Right atrium auricular region (tissue), 2 donors: ENCODE results near the gene DPYD. TPM values are rescaled to one million over a fixed set of nuclear protein-coding genes. Genes with fewer than 3 reads are reported as not detected.

Experiments used
- DNase-seq: peaks from one replicate; pipeline ENCODE4 v3.0.0-alpha.2; 2019; ENCODE audit warnings: low spot score
- H3K27ac ChIP-seq, 2 donors: fragments of 200-600 bp; sonication (generic); 1 replicate in 1 of 2; 2 replicates in 1 of 2; pipeline ENCODE4 v1.5.1; 2016 to 2019
- H3K27me3 ChIP-seq, 2 donors: fragments of 200-600 bp; sonication (generic); one replicate each; pipeline versions ENCODE4 v1.5.1 to v1.6.0; 2017 to 2019
- H3K36me3 ChIP-seq: fragments of 200-600 bp; sonication (generic); one replicate; pipeline ENCODE4 v1.5.1; 2016
- H3K4me1 ChIP-seq, 2 donors: fragments of 200-600 bp; sonication (generic); one replicate each; pipeline versions ENCODE4 v1.5.1 to v1.6.0; 2017 to 2019
- H3K4me3 ChIP-seq, 2 donors: fragments of 200-600 bp; sonication (generic); 1 replicate in 1 of 2; 2 replicates in 1 of 2; pipeline ENCODE4 v1.5.1; 2017 to 2019; ENCODE audit warnings: mild to moderate bottlenecking in 1 of 2, moderate library complexity in 1 of 2
- H3K9me3 ChIP-seq, 2 donors: fragments of 200-600 bp; sonication (generic); one replicate each; pipeline ENCODE4 v1.5.1; 2019
- total RNA-seq, 2 donors: library from RNA; depleted of rRNA; stranded (reverse); fragments of >200 nt; gene quantifications; one replicate each; pipeline ENCODE4 v1.1.0, GENCODE V29; 2016
- TF ChIP-seq, protein P1 (sequence below), 2 donors: fragments of 200-600 bp; sonication (generic); IDR thresholded peaks; one replicate each; pipeline ENCODE4 v1.5.1; 2019; ENCODE audit warnings: antibody characterized with exemption in 2 of 2

The DPYD gene
- total RNA-seq, 2 donors from 2014 or later, result 11.3 to 14.5 TPM

DNA sequence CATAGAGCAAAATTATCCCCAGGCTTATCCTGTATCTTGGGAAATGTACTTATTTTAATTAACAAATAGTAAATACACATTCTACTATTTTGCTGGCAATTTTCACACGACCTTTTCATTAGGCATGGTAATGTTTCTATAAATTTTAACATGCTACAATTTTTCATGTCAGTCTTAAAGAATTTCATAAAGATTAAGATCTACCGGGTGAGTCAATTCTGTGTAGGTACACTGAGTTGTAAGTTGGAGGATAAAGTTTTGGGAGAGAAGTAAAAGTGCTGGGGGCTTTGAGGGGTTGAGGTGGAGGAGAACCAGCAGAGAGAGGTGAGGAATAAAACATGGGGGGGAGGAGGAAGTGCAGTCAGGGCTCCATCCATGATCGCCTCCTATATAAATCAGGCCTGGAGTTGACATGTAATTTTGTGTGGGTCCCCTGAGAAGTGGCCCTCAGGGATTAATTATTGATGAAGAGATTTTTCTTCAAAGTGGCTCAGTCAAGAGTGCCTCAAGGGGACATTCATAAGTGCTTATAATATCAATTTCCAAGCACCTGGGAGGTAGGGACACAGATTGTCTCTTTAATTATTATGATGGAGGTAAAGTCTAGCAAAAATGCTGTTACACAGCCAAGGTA is 7.2 kb downstream of the DPYD start:
- TF ChIP-seq, protein P1, sequence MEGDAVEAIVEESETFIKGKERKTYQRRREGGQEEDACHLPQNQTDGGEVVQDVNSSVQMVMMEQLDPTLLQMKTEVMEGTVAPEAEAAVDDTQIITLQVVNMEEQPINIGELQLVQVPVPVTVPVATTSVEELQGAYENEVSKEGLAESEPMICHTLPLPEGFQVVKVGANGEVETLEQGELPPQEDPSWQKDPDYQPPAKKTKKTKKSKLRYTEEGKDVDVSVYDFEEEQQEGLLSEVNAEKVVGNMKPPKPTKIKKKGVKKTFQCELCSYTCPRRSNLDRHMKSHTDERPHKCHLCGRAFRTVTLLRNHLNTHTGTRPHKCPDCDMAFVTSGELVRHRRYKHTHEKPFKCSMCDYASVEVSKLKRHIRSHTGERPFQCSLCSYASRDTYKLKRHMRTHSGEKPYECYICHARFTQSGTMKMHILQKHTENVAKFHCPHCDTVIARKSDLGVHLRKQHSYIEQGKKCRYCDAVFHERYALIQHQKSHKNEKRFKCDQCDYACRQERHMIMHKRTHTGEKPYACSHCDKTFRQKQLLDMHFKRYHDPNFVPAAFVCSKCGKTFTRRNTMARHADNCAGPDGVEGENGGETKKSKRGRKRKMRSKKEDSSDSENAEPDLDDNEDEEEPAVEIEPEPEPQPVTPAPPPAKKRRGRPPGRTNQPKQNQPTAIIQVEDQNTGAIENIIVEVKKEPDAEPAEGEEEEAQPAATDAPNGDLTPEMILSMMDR (IDR thresholded peaks at IDR 0.05), result no peak
- no peaks in the 10 kb centered on the region for H3K9me3 ChIP-seq
- DNase-seq, result no peak
- no peaks in the 10 kb centered on the region for H3K27me3 ChIP-seq
- H3K27ac ChIP-seq, result no peak overlapping the region
- no peaks in the 10 kb centered on the region for H3K36me3 ChIP-seq
- no peak overlapping the region for H3K4me3 ChIP-seq
- H3K4me1 ChIP-seq, result peaks cover 0 to 18% of the 10 kb centered on the region in 2 donors

DNA sequence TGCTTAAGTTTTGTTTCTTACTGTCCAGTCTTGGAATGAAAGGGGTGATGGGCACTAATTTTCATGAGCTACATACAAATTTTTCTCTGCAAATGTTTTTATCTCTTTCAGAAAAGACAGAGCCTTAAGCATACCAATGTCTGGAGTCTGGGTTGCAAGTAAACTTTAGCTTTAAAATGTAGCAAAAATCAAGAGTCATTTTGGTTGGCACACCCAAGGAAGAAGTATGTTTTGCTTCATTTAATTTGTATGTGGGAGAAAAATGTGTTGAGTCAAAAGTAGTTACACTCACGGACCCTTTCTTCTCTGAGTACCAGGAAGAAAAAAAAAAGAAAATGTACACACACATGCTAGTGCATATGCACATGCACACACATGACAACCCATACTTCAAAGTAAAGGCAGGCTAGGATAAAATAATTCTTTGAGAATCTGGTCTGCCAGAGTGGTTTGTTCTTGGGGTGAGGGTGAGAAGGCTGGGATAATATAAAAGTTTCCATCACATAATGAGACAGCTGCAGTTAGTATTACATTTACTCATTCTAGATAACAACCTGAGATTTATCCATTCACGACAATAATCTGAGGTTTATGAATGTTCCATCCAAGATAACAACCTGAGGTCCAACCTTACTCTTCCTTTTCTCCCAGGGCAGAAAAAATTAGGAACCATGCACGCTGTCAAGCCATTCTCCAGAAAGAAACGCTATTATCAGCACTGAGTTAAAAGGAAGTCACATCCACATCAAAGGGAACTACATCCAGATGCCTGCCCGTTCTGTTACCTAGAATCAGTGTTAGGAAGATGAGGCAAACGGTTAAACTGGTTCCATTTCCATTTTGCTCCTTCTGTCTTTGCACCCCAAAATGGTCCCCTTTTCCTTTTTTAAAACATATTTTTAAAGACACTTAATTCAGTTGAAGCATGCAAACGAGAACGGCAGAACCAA is 9.3 kb downstream of the DPYD start:
- H3K9me3 ChIP-seq, result no peaks in the 10 kb centered on the region
- peaks cover 0 to 5% of the 10 kb centered on the region in 2 donors for H3K4me1 ChIP-seq
- H3K4me3 ChIP-seq, result no peak overlapping the region
- H3K36me3 ChIP-seq, result no peaks in the 10 kb centered on the region
- TF ChIP-seq, protein P1 (IDR thresholded peaks at IDR 0.05), result no peak
- no peak for DNase-seq
- no peaks in the 10 kb centered on the region for H3K27me3 ChIP-seq
- no peak overlapping the region for H3K27ac ChIP-seq

DNA sequence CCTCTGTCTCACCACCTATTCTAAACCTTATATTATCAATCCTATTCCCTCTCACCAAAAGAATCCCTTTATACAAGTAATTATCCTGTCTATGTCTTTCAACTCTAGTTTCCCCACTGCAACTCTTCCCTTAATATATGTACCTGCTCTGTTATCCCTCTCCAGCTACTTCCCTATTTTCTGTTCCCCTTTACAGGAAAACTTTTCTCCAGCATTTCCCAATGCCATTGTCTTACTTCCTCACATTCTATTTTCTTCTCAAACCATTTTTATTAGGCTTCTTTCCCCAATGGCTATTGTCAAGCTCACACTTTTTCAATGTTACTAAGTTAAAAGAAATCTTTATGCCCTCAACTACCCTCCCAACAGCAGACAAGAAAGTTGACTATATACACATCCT is 11.6 kb downstream of the DPYD start:
- H3K4me3 ChIP-seq, result no peak overlapping the region
- no peaks in the 10 kb centered on the region for H3K27me3 ChIP-seq
- no peak for DNase-seq
- no peaks in the 10 kb centered on the region for H3K9me3 ChIP-seq
- peaks cover 0 to 10% of the 10 kb centered on the region in 2 donors for H3K4me1 ChIP-seq
- no peak overlapping the region for H3K27ac ChIP-seq
- no peaks in the 10 kb centered on the region for H3K36me3 ChIP-seq
- TF ChIP-seq, protein P1 (IDR thresholded peaks at IDR 0.05), result no peak

GRCh38 chr1:97907886-97908285 is 12.9 kb downstream of the DPYD start:
- peak; percentile 60 for DNase-seq
- peaks cover 0 to 10% of the 10 kb centered on the region in 2 donors for H3K4me1 ChIP-seq
- TF ChIP-seq, protein P1 (IDR thresholded peaks at IDR 0.05), result no peak
- no peaks in the 10 kb centered on the region for H3K36me3 ChIP-seq
- no peak overlapping the region for H3K4me3 ChIP-seq
- no peaks in the 10 kb centered on the region for H3K9me3 ChIP-seq
- no peaks in the 10 kb centered on the region for H3K27me3 ChIP-seq
- H3K27ac ChIP-seq, result peak overlapping the region in 1 of 2 donors; percentile 25

GRCh38 chr1:97906567-97907241 is 14.1 kb downstream of the DPYD start:
- DNase-seq, result peak; percentile 80
- Histone ChIP-seq H3K27me3 (no peaks in the 10 kb centered on the region), H3K9me3 (no peaks in the 10 kb centered on the region), H3K27ac (peak overlapping the region in 1 of 2 donors; percentile 14), H3K4me1 (peaks cover 0 to 10% of the 10 kb centered on the region in 2 donors), H3K4me3 (no peak overlapping the region), H3K36me3 (no peaks in the 10 kb centered on the region)
- TF ChIP-seq, protein P1 (IDR thresholded peaks at IDR 0.05), result no peak
